T-helper 2 cell treated with Interferon-gamma antibody and Interleukin-4, amounts not matched to agents 100 ng/mL and 5 ng/mL, for 36 hours (primary cell): ENCODE measurements around the gene FYN. TPM values are rescaled to one million over a fixed set of nuclear protein-coding genes. Genes with fewer than 3 reads are reported as not detected.

ENCODE experiments used
- intact Hi-C: fragments of 100-400 bp; cut with micrococcal nuclease; formaldehyde crosslinking; loops from one replicate; pipeline ENCODE4 v1.15.1; 2023
- total RNA-seq: library from RNA; stranded (reverse); gene quantifications from 2 replicates; pipeline ENCODE4 v1.2.3, GENCODE V29; 2022

The FYN gene
- total RNA-seq, 1 donor from 2014 or later = 125 TPM

DNA sequence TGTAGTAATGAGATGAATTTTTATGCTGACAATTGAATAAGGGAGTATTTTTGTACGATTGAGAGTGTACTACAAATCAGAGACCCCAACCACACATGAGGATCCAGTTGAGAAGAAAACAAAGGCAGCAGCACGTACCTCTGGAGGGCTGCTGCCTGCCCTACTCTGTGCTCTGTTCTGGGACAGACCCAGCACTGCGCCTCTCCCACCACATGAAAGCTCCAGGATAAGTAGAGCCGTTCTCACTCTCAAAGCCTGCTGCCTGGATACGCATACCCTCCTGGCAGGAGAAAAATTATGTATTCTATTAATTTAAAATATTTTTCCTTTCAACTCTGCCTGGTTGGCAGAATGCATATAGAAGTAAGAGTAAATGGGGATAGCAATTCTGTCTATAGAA is 256.1 kb downstream of the FYN start:
- intact Hi-C loops = no loop called here

DNA sequence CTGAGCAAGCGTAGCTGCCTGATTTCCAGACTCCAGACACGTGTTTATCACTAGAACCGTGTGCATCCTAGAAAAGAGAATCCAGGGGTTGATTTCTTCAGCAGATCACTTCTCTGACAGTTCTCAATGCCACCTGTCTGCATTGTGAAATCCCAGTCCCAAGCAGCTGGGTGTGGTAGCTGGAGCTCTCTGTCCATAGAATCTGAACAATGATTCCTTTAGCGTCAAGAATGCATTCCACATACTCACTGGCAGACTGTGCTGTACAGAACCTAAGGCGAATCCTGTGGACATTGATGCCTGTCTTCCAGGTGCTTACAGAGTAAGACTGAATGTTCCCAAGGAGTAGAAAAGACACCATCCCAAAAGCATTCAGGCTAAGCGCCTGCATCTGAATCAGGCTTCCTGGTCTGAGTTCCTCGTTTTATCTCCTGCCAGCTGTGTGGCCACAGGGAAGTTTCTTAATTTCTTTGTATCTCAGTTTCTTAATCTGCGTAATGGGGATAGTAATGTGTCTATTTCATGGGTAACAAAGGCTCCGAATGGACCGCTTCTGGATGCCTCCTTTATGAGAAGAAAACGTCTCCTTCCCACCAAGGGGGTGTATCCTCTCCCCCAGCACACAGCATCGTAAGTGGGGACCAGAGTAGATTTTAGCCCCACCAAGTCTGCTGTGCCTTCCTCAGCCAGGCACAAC is 257.2 kb downstream of the FYN start:
- intact Hi-C loops = no loop called here

DNA sequence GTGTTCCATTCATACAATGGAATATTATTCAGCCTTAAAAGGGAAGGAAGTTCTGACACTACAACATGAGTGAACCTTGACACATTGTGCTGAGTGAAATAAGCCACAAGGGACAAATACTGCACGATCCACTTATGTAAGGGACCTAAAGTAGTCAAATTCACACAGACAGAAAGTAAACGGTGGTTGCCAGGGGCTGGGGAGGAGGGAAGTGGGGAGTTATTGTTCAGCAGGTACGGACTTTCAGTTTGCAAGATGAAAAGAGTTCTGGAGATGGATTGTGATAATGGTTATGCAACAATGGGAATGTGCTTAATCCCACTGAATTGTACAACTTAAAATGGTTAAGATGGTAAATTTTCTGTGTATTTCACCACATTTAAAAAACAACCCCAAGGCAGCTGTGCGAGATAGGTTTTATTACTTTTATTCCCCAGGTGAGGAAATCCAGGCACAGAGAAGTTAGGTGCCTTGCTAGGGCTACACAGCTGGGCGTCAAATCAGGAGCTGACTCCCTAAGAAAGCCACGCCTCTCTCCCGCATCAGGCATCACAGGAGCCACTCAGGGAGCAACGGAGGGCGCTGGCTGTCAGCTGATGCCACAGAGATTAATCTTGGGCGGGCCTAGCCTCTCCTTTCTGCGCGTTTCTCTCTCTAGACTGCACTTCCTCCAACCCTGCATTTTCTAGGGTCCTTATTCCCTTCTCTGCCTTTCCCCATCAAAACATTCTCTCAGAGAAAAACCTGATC is 258.2 kb downstream of the FYN start:
- intact Hi-C loops = no loop called here

DNA sequence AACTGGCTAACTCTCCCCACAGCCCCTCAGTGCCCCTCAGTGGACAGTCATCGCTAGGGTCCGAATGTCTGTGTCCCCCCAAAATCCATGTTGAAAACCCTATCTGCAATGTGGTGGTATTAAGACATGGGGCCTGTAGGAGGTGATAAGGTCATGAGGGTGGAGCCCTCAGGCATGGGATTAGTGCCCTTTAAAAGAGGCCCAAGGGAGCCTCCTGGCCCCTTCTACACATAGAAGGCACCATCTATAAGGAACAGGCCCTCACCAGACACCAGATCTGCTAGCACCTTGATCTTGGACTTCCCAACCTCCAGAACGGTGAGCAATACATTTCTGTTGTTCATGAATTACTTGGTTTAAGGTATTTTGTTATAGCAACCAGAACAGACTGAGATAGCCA is 260.9 kb downstream of the FYN start:
- intact Hi-C loops = no loop called here

DNA sequence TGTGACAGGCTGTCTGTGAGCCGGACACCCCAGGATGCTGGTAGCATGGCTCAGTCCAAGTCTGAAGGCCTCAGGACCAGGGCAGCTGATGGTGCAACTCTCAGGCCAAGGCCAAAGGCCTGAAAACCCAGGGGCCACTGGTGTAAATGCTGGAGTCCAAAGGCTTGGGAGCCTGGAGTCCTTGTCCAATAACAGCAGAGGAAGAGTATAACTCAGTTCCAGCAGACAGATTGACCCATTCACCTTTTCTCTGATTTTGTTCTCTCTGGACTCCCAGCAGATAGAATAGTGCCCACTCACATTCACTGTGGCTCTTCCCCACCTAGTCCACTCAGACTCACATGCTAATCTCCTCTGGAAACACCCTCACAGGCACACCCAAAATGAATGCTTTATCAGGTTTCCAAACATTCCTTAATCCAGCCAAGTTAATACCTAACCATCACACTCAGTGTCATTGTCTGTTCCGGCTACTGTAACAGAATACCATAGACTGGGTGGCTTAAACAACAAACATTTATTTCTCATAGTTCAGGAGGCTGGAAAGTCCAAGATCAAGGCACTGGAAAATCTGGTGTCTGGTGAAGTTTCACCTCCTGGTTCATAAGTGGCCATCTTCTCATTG is 262.6 kb downstream of the FYN start:
- intact Hi-C loops = no loop called here

Other genes with a start within 250 kb of the FYN start
- gene CCN6, start 180.7 kb upstream of the FYN start, total RNA-seq = not detected in 2 replicates
- gene TUBE1, start 214.0 kb upstream of the FYN start, total RNA-seq = 15.4 and 17.2 TPM in 2 replicates
- gene FAM229B, start 214.1 kb upstream of the FYN start, total RNA-seq = 1.1 and 1.2 TPM in 2 replicates